WTC11 (cell line): Measurements from ENCODE around the gene HEPACAM.

ENCODE experiments used
- ARID4B ChIP-seq: sonication (generic); formaldehyde crosslinking; IDR thresholded peaks from 2 replicates; pipeline ENCODE4 v1.8.0; 2023; ENCODE audit warnings: missing genetic modification reagents, mild to moderate bottlenecking, borderline replicate concordance
- ATF2 ChIP-seq: sonication (generic); formaldehyde crosslinking; IDR thresholded peaks from 2 replicates; pipeline ENCODE4 v1.8.1; 2022; ENCODE audit warnings: low read depth, missing genetic modification reagents, borderline replicate concordance
- ATF3 ChIP-seq: sonication (generic); formaldehyde crosslinking; conservative IDR thresholded peaks from 2 replicates; pipeline ENCODE4 v1.8.1; 2022; ENCODE audit warnings: mild to moderate bottlenecking, missing genetic modification reagents
- CTCF ChIP-seq: fragments of 200-600 bp; IDR thresholded peaks from 2 replicates; pipeline ENCODE4 v1.8.0; 2022; ENCODE audit warnings: antibody characterized with exemption
- ESRRA ChIP-seq: sonication (generic); formaldehyde crosslinking; IDR thresholded peaks from 2 replicates; pipeline ENCODE4 v1.8.1; 2022; ENCODE audit warnings: mild to moderate bottlenecking, missing genetic modification reagents, borderline replicate concordance
- HMGA2 ChIP-seq: fragments of 250-450 bp; sonication (Bioruptor Pico); IDR thresholded peaks from 2 replicates; pipeline ENCODE4 v1.4.0; 2021; ENCODE audit warnings: mild to moderate bottlenecking, moderate library complexity
- IRF2 ChIP-seq: sonication (generic); formaldehyde crosslinking; IDR thresholded peaks from 2 replicates; pipeline ENCODE4 v1.8.0; 2022; ENCODE audit warnings: low read depth, missing genetic modification reagents, borderline replicate concordance
- KAT7 ChIP-seq: sonication (generic); formaldehyde crosslinking; IDR thresholded peaks from 2 replicates; pipeline ENCODE4 v1.8.1; 2023; ENCODE audit warnings: missing genetic modification reagents, mild to moderate bottlenecking, borderline replicate concordance
- MAX ChIP-seq: sonication (generic); formaldehyde crosslinking; IDR thresholded peaks from 2 replicates; pipeline ENCODE4 v1.8.0; 2022; ENCODE audit warnings: mild to moderate bottlenecking, missing genetic modification reagents
- NR1H2 ChIP-seq: sonication (generic); formaldehyde crosslinking; IDR thresholded peaks from 2 replicates; pipeline ENCODE4 v1.9.0; 2021; ENCODE audit warnings: mild to moderate bottlenecking, moderate library complexity, missing genetic modification reagents
- PRRX2 ChIP-seq: fragments of 250-450 bp; sonication (Bioruptor Pico); IDR thresholded peaks from 2 replicates; pipeline ENCODE4 v1.8.0; 2021; ENCODE audit warnings: mild to moderate bottlenecking
- SP1 ChIP-seq: sonication (generic); formaldehyde crosslinking; conservative IDR thresholded peaks from 2 replicates; pipeline ENCODE4 v1.8.1; 2022; ENCODE audit warnings: missing genetic modification reagents
- TEAD1 ChIP-seq: sonication (generic); formaldehyde crosslinking; IDR thresholded peaks from 2 replicates; pipeline ENCODE4 v1.8.0; 2022; ENCODE audit warnings: mild to moderate bottlenecking, missing genetic modification reagents
- USF2 ChIP-seq: sonication (generic); formaldehyde crosslinking; IDR thresholded peaks from 2 replicates; pipeline ENCODE4 v1.8.1; 2023; ENCODE audit warnings: mild to moderate bottlenecking, missing genetic modification reagents, moderate library complexity

- TF ChIP-seq CTCF (no peak), ARID4B (CRISPR knock-in tag) (no peak), NR1H2 (CRISPR knock-in tag) (no peak), USF2 (CRISPR knock-in tag) (no peak), TEAD1 (CRISPR knock-in tag) (no peak), ATF2 (no peak), ESRRA (CRISPR knock-in tag) (no peak), PRRX2 (CRISPR knock-in tag) (no peak), ATF3 (CRISPR knock-in tag) (no peak), IRF2 (CRISPR knock-in tag) (no peak), SP1 (no peak), KAT7 (no peak), HMGA2 (CRISPR knock-in tag) (no peak), MAX (no peak)
These were observed 1.6 kb upstream of the HEPACAM start for GRCh38 chr11:124937336-124937935.
